Measurements from ENCODE around the gene TSC22D4.
A peak's percentile ranks its signal among the peaks of the same experiment; 100 is the strongest.
"Not testable (repeated sequence)": the region's sequence is repeated elsewhere in the genome, so short reads cannot be mapped to it uniquely, and the experiment has no call there.

Gene TSC22D4

DNA sequence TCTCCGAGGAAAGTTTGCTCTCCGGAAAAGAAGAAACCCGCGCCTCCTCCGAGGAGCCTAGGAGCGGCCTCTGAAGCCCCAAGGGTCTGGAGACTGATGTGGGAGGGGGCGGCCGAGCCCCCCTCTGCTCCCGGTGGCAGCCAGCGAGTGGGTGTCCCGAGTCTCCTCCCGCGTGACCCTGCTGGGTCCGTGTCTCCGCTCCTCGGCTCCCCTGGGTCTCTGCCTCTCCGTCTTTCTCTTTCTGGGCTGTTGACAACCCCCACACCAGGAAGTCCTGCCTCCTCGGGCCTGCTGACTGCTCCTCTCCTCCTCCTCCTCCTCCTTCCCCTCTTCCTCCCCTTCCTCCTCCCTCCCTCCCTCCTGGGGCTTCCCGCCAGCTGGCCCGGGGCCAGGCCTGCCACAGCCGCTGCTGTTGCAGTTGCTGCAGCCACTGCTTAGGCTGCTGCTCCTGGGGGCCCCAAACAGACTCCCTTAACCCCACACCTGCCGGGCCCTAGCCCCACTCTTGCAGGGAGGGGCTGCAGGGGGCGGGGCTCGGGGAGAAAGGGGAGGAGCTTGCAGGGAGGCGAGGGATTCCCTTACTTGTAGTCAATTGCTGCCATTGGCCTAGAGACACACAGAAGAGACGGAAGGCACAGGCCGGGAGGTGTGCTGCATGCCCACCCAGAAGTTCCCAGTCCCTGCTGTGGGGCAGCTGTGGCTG is at the start of gene TSC22D4:
TSC22D4 (minus strand) TSS at position 257 of the 703 bp plus-strand sequence. CDS start 1,176 bp downstream, outside the sequence.
- peak; percentile 76 to 83 for DNase-seq

DNA sequence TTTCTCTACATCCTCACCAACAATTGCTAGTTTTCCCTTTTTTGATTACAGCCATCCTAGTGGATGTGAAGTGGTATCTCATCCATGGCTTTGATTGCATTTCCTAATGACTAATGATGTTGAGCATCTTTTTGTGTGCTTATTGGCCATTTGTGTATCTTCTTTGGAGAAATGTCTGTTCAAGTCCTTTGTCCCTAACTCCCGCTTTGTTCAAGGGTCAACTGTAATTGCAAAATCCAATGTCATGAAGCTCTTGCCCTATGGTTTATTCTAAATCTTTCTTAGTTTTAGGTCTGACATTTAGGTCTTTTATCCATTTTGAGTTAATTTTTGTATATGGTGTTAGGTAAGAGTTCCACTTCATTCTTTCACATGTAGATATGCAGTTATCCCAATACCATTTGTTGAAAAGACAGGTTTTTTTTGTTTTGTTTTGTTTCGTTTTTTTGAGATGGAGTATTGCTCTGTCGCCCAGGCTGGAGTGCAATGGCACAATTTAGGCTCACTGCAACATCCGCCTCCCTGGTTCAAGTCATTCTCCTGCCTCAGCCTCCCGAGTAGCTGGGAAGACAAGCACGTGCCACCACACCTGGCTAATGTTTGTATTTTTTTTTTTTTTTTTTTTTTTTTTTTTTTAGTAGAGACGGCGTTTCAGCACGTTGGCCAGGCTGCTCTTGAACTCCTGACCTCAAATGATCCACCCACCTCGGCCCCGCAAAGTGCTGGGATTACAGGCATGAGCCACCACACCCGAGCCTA is 49.3 kb upstream of the TSC22D4 start:
- not testable (repeated sequence) for DNase-seq

DNA sequence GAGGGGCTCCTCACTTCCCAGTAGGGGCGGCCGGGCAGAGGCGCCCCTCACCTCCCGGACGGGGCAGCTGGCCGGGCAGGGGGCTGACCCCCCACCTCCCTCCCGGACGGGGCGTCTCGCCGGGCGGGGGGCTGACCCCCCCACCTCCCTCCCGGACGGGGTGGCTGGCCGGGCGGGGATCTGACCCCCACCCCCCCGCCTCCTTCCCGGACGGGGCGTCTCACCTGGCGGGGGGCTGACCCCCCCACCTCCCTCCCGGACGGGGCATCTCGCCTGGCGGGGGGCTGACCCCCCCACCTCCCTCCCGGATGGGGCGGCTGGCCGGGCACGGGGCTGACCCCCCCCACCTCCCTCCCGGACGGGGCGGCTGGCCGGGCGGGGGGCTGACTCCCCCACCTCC is 44.2 kb upstream of the TSC22D4 start:
- not testable (repeated sequence) for DNase-seq

DNA sequence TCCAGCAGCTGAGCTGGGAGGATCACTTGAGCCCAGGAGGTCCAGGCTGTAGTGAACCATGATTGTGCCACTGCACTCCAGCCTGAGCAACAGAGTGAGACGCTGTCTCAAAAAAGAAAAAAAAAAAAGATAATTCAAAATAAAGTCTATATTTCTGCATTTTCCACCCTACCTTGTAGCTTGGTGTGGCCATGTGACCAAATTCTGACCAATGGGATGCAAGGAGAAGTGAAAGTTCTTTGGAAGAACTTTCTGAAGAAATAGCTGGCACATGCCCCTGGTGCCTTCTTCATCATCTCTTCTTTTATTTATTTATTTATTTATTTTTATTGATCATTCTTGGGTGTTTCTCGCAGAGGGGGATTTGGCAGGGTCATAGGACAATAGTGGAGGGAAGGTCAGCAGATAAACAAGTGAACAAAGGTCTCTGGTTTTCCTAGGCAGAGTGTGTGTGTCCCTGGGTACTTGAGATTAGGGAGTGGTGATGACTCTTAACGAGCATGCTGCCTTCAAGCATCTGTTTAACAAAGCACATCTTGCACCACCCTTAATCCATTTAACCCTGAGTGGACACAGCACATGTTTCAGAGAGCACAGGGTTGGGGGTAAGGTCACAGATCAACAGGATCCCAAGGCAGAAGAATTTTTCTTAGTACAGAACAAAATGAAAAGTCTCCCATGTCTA is 43.0 kb upstream of the TSC22D4 start:
- DNase-seq = not testable (repeated sequence)

DNA sequence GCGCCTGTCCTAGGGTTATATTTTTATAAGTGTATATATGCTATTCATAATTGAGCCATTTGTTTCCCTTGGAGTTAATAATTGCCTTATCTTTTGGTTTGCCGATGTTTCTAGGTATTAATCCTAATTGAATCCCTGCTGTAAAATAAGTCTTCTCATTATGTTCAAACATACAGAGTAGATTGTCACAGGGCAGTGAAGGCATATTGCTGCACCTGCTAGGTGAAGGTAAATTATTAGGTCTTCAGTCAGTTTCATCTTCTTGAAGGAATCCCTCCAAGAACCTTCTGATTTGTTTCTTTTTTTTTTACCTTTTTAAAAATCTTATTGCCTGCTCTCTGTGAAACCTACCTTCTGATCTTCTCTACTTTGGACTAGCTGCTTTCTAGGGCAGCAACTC is 42.1 kb upstream of the TSC22D4 start:
- DNase-seq = no peak

DNA sequence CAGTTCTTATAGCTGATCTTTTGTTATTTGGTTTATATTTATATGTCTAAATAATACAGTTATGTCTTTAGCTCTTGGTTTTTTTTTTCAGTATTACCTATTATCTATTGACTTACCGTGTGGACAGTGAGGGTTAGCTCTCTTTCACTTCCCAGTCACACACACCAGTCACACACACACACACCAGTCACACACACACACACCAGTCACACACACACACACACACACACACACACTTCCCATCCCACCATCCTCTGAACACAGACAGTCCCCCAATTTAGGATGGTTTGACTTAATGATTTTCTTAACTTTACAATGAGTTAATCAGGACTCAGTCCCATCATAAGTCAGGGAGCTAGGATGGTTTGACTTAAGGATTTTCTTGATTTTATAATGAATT is 41.1 kb upstream of the TSC22D4 start:
- DNase-seq = no peak

DNA sequence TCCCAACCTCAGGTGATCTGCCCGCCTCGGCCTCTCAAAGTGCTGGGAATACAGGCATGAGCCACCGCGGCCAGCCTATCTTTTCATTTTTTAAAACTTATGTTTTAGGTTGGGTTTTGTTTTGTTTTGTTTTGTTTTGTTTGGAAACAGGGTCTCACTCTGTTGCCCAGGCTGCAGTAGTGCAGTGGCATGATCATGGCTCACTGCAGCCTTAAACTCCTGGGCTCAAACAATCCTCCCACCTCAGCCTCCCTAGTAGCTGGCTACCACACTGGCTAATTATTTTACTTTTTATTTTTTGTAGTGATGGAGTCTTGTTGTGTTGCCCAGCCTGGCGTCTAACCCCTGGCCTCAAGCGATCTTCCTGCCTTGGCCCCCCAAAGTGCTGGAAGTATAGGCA is 40.6 kb upstream of the TSC22D4 start:
- DNase-seq = no peak

DNA sequence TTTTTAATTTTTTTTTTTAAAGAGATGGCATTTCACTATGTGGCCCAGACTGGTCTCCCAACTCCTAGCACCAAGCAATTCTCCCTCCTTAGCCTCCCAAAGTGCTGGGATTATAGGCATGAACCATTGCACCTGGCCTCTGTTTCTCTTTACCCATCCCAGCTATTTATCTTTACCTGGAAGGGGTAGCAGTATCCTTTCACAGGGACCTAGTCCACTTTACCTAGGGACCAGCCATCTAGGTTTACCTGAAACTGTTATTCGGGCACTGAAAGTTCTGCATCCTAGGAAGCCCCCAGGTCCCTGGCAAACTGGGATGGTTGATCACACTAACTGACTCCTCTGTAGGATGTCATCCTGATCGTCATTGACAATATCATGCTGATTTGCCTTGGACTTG is 38.3 kb upstream of the TSC22D4 start:
- no peak for DNase-seq

DNA sequence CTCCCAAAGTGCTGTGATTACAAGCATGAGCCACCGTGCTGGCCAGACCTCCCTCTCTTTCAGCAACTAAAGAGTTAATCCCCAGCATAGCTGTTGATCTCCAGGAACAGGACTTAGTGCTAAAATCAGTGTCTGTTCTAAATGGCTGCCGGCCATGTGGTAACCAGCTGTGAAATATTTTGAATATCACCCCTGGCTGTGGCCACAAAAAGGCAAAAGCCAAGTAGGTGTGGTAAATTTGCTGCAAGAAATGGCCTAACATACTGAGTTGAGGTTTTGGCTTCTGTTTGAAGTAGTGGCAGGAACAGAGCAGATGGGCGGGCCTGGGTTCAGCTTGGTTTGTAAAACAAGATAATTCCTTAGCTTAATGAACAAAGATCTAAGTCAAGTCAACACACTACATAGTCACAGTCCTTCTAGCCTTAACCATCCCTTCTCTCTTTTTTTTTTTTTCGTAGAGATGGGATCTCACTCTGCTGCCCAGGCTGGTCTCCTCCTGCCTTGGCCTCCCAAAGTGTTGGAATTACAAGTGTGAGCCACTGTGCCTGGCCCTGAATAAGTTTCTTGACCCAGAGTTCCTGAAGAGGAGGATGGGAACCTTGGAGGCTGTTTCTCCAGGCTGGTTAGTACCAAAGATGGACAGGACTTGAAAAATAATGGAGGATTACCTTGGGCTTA is 37.3 kb upstream of the TSC22D4 start:
- no peak for DNase-seq

DNA sequence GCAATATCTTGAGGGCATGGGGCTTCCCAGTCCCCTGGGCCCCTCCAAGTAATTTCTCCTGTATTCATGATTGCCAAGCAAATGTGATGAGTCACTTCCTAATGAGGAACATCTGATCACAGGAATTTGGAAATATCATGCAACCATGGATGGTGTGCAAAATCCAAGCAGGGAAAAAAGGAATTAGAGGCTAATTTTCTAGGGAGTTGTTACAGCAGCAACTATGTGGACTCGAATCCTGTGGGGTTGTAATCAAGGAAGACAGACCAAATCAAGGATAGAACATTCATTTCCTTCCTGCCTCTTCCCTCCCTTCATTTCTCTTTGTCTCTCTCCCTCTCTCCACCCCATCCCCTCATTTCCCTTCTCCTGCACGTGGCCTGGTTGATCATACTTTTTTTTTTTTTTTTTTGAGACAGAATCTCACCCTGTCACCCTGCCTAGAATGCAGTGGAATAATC is 36.1 kb upstream of the TSC22D4 start:
- DNase-seq = no peak

DNA sequence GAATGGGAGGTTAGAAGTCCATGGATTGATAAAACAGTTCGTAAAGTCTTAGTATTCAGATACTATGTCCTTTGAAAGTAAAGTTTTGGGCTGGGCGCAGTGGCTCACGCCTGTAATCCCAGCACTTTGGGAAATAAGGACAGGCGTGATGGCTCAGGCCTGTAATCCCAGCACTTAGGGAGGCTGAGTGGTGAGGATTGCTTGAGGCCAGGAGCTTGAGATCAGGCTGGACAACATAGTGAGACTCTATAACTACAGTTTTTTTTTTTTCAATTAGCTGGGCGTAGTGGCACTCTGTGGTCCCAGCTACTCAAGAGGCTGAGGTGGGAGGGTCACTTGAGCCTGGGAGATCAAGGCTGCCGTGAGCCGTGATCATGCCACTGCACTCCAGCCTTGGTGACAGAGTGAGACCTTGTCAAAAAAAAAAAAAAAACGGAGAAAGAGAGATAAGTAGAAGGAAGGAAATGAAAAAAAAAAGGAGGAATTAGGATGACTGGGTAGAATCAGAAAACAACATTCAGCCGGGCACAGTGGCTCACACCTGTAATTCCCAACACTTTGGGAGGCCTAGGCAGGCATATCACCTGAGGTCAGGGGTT is 34.3 kb upstream of the TSC22D4 start:
- no peak for DNase-seq

DNA sequence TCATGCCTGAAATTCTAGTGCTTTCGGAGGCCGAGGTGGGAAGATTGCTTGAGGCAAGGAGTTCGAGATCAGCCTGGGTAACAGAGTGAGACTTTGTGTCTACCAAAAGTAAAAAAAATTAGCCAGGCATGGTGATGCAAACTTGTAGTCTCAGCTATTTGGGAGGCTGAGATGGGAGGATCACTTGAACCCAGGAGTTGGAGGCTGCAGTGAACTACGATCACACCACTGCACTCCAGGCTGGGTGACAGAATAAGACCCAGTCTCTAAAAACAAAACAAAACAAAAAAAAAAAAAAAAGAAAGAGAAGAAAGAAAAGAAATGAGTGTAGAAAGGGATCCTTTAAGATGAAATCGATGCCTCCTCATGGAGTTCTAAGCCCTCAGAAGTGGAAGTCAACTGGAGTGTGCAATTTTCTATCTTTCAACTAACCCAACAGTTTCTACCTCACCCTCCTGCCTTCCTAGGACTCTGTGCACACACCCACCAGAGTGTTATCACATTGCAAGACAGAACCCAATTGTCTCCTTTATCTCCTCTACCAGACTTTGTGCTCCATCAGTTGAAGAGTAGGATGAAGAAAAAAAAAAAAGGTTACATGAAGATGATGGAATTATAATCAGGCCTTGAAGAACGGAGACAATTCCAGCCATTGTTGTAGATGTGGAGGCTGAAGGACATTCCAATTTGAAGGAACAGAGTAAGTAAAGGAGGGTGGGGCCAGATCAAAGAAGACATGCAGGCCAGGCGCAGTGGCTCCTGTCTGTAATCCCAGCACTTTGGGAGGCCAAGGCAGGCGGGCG is 31.6 kb upstream of the TSC22D4 start:
- DNase-seq = no peak

DNA sequence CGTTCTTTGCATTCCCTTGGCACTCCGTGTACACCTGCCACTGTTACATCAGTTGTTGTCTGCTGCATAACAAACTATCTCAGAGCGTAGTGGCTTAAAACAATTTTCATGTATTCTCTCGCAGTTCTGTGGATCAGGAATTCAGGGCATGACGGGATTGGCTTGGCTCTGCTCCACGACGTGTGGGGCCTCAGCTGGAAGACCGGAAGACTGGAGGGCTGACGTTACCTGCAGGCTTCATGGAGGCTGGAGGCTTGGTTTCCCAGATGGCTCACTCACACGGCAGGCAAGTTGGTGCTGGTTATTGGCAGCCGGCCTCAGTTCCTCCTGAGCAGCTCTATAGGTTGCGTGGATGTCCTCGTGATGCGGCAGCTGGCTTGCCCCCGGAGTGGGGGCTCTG is 30.2 kb upstream of the TSC22D4 start:
- peak in 1 of 2 experiments; percentile 32 for DNase-seq

DNA sequence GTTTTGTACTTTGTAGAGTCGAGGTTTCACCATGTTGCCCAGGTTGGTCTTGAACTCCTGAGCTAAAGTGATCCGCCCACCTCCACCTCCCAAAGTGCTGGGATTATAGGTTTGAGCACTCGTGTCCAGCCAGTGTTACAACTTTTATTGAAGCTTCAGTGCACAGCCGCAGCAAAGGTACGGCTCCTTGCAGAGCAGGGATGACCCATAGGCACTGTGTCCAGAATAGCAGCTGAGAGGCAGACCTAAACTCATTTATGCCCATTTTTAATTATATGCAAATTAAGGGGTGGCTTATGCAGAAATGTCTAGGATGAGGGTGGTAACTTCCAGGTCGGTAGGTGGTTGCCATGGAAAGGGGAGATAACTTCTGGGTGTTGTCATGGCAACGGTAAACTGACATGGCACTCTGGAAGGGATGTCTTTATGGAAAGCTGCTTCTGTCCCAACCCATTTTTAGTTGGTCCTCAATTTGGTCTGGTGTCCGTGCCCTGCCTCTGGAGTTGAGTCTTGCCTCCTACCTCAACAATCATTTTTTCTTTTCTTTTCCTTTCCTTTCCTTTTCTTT is 27.4 kb upstream of the TSC22D4 start:
- no peak for DNase-seq

DNA sequence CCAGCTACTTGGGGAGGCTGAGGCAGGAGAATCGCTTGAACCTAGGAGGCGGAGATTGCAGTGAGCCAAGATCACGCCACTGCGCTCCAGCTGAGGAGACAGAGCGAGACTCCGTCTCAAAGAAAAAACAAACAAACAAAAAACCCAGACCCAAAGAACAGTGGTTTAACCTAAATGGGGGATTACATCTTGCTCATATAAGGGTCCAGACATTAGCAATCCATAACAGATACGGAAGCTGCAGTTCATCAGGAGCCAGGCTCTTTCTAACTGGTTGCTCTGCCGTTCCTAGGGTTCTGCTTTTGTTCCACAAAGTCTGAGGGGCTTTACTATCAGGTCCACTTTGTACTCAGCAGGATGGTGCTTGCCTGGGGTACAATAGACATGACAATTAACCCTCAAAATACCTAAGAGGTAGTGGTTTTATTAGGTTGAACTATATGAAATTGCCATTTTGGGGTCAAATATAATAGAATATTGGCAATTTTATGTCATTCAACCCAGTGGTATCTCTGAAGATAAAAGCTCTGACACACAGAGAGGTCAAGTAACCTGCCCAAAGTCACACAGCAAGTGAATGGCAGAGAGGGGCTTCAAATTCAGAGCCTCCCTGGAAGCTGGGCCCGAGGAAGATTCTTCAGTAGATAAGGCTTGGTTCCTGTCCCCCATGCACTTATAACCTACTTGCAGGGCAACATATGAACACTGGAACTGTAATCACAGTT is 26.0 kb upstream of the TSC22D4 start:
- no peak for DNase-seq

DNA sequence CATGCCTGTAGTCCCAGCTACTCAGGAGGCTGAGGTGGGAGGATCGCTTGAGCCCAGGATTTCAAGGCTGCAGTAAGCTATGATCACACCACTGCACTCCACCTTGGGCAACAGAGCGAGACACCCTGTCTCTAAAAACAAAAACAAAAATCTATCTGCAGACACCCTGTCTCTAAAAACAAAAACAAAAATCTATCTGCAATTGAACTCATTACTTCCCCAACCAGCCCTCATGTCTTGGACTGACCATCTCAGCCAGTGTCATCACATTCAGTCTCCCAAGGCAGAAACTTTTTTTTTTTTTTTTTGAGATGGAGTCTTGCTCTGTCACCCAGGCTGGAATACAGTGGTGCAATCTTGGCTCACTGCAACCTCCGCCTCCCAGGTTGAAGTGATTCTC is 25.0 kb upstream of the TSC22D4 start:
- not testable (repeated sequence) for DNase-seq

DNA sequence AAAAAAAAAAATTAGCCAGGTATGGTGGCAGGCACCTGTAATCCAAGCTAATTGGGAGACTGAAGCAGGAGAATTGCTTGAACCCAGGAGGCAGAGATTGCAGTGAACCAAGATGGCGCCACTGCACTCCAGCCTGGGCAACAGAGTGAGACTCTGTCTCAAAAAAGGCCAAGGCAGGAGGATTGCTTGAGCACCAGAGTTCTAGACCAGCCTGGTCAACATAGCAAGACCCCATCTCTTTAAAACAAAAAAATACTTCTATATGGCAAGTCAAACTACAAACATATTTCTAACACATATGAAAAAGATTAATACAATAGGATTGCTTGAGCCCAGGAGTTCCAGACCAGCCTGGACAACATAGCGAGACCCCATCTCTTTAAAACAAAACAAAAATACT is 21.7 kb upstream of the TSC22D4 start:
- not testable (repeated sequence) for DNase-seq

DNA sequence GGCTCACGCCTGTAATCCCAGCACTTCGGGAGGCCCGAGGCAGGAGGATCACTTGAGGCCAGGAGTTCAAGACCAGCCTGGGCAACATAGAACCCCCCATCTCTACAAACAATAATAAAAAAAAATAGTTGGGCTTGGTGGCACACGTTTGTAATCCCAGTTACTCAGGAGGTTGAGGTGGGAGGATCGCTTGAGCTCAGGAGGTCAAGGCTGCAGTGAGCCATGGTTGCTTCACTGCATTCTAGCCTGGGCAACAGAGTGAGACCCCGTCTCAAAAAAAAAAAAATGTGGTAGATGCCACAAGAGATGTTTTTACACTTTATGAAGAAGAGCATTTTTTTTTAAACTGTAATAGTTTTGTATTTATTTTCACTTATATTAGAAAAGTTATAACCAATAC is 17.5 kb upstream of the TSC22D4 start:
- DNase-seq = no peak

DNA sequence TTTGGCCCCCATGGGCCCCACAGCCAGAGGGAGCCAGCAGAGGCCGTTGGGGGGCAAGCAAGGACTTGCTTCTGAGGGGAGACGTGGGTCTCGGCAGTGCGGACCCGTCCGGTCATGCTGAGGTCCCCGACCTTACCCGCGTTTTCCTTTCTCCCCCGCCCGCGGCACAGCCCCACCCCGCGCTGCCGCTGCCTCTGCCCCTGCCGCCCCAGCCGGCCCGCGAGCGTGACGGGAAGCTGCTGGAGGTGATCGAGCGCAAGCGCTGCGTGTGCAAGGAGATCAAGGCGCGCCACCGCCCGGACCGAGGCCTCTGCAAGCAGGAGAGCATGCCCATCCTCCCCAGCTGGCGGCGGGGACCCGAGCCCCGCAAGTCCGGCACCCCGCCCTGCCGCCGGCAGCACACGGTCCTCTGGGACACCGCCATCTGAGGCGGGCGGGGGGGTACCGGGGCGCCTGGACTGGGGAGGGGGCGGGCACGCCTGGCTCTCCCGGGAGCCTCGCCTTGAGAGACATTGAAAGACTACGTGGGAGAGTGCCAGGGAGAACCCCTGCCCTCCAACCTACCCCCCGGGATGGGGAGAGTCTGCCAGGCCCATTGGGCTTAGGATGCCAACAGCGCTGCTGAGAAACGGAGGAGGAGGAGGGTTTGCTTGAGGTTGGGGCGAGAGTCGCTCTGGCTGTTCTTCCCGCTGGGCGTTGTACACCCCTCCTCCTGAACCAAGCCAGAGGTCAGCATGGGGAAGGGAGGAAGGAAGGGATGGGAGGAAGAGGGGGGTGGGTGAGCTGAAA is 14.7 kb upstream of the TSC22D4 start:
- no peak for DNase-seq

Data from NCI-H2081 (cell line).